HCT116 (cell line): ENCODE data around the gene NPDC1. TPM values are rescaled to one million over a fixed set of nuclear protein-coding genes. Genes with fewer than 3 reads are reported as not detected.

ENCODE experiments used
- ATAC-seq: fragments of 200-7000 bp; cut with Tn5 transposase; 2 replicates; pipeline ENCODE4 v1.9.1; 2020; ENCODE audit warnings: mild to moderate bottlenecking, moderate library complexity
- BruUV-seq: library from RNA; stranded (reverse); fragments of 400-500 nt; replicated peaks from 2 replicates; lab custom pipeline; 2021; lab: Mats Ljungman, UMichigan
- CTCF ChIA-PET: fragments of 300-600 bp; sonication (Branson Sonifier 250); formaldehyde crosslinking; loops from one replicate; lab custom pipeline; 2021; ENCODE audit warnings: antibody characterized with exemption; lab: Charles Lee
- POLR2A ChIA-PET: fragments of 300-600, 350-600 bp; sonication (Branson Sonifier 250); formaldehyde crosslinking; loops from one replicate; lab custom pipeline; 2021; ENCODE audit warnings: antibody characterized with exemption; lab: Charles Lee
- RAD21 ChIA-PET, 2 experiments: fragments of 300-600 bp; sonication (Branson Sonifier 250); formaldehyde crosslinking; loops; one replicate each; lab custom pipeline; 2023; ENCODE audit warnings: low total read pairs in 2 of 2; ENCODE audit not compliant: uncharacterized antibody in 2 of 2, unreplicated experiment in 2 of 2, low non-redundant PET in 1 of 2; lab: Charles Lee
- DNase-seq: peaks from one replicate; pipeline ENCODE4 v3.0.0-alpha.2; 2010; ENCODE audit warnings: low read depth, low spot score
- H2AFZ ChIP-seq: fragments of 200-600 bp; shearing (Covaris generic), sonication (generic); 2 replicates; pipeline ENCODE4 v1.6.1; 2017; ENCODE audit warnings: low read depth, mixed run types, mixed read lengths, antibody characterized with exemption, low read length; ENCODE audit not compliant: poor library complexity, severe bottlenecking
- H3K27ac ChIP-seq: 2 replicates; pipeline ENCODE4 v1.5.1; 2012; ENCODE audit warnings: low read depth, low read length
- H3K27me3 ChIP-seq: fragments of 200-600 bp; sonication (generic); 2 replicates; pipeline ENCODE4 v1.6.1; 2016; ENCODE audit warnings: mixed run types, low read length, mixed read lengths; ENCODE audit not compliant: insufficient read depth
- H3K36me3 ChIP-seq, 2 experiments: fragments of 200-500 bp in 1 of 2; fragments of 200-600 bp in 1 of 2; sonication (Bioruptor generic) in 1 of 2; sonication (generic) in 1 of 2; 2 replicates each; pipeline versions ENCODE4 v1.5.1 to v1.6.1; 2014 to 2016; ENCODE audit warnings: low read length in 2 of 2, inconsistent platforms in 1 of 2, mixed read lengths in 1 of 2, mixed run types in 1 of 2; ENCODE audit not compliant: insufficient read depth in 2 of 2, control insufficient read depth in 1 of 2
- H3K4me1 ChIP-seq, 2 experiments: fragments of 200-600 bp in 1 of 2; sonication (generic) in 1 of 2; 2 replicates each; pipeline versions ENCODE4 v1.5.1 to v1.6.1; 2012 to 2017; ENCODE audit warnings: low read length in 2 of 2, inconsistent platforms in 1 of 2, mild to moderate bottlenecking in 1 of 2, mixed read lengths in 1 of 2, mixed run types in 1 of 2, moderate library complexity in 1 of 2; ENCODE audit not compliant: insufficient read depth in 2 of 2, control insufficient read depth in 1 of 2
- H3K4me2 ChIP-seq: fragments of 200-600 bp; sonication (generic); 2 replicates; pipeline ENCODE4 v1.6.1; 2017; ENCODE audit warnings: mixed run types, low read length, mixed read lengths
- H3K4me3 ChIP-seq, 2 experiments: fragments of 200-600 bp in 1 of 2; sonication (generic) in 1 of 2; replicated peaks in 1 of 2; 2 replicates each; pipeline ENCODE4 v1.5.1; 2011 to 2016; ENCODE audit warnings: low read length in 2 of 2, control low read depth in 1 of 2, low read depth in 1 of 2, mild to moderate bottlenecking in 1 of 2, mixed read lengths in 1 of 2, mixed run types in 1 of 2
- H3K79me2 ChIP-seq: fragments of 200-600 bp; sonication (generic); 2 replicates; pipeline ENCODE4 v1.6.1; 2017; ENCODE audit warnings: mild to moderate bottlenecking, mixed run types, low read length, moderate library complexity, mixed read lengths; ENCODE audit not compliant: insufficient read depth
- H3K9ac ChIP-seq: fragments of 200-600 bp; sonication (generic); 2 replicates; pipeline ENCODE4 v1.6.1; 2016; ENCODE audit warnings: low read length, mixed read lengths
- H3K9me2 ChIP-seq: fragments of 200-600 bp; sonication (generic), shearing (Covaris generic); 2 replicates; pipeline ENCODE4 v1.6.1; 2017; ENCODE audit warnings: mixed run types, mild to moderate bottlenecking, moderate library complexity; ENCODE audit not compliant: insufficient read depth
- H3K9me3 ChIP-seq, 2 experiments: fragments of 200-500 bp in 1 of 2; fragments of 200-600 bp in 1 of 2; sonication (Bioruptor generic) in 1 of 2; sonication (generic) in 1 of 2; 2 replicates each; pipeline ENCODE4 v1.6.1; 2014 to 2017; ENCODE audit warnings: low read length in 2 of 2, mixed read lengths in 2 of 2, inconsistent platforms in 1 of 2, low read depth in 1 of 2, mild to moderate bottlenecking in 1 of 2, mixed run types in 1 of 2, moderate library complexity in 1 of 2; ENCODE audit not compliant: control insufficient read depth in 1 of 2, insufficient read depth in 1 of 2
- H4K20me1 ChIP-seq: fragments of 200-600 bp; sonication (generic), shearing (Covaris generic); 2 replicates; pipeline ENCODE4 v1.6.1; 2017; ENCODE audit warnings: mixed run types, mild to moderate bottlenecking, moderate library complexity; ENCODE audit not compliant: insufficient read depth
- ATF3 ChIP-seq: IDR thresholded peaks from 2 replicates; pipeline ENCODE4 v1.6.1; 2012
- CBX3 ChIP-seq: IDR thresholded peaks from 2 replicates; pipeline ENCODE4 v1.6.1; 2012; ENCODE audit warnings: low read depth
- CEBPB ChIP-seq: IDR thresholded peaks from 2 replicates; pipeline ENCODE4 v1.6.1; 2012; ENCODE audit warnings: low read depth
- CTCF ChIP-seq, 3 experiments: fragments of 200-600 bp in 1 of 3; sonication (generic) in 1 of 3; IDR thresholded peaks in 2 of 3; conservative IDR thresholded peaks in 1 of 3; 2 replicates each; pipeline ENCODE4 v1.5.1; 2012 to 2017; ENCODE audit warnings: low read depth in 2 of 3, low read length in 2 of 3, antibody characterized with exemption in 1 of 3, borderline replicate concordance in 1 of 3, control low read depth in 1 of 3, mild to moderate bottlenecking in 1 of 3, mixed read lengths in 1 of 3, mixed run types in 1 of 3, moderate library complexity in 1 of 3; ENCODE audit not compliant: insufficient read depth in 1 of 3
- EGR1 ChIP-seq: IDR thresholded peaks from 2 replicates; pipeline ENCODE4 v1.6.1; 2012; ENCODE audit warnings: low read depth
- EZH2 ChIP-seq: fragments of 200-600 bp; sonication (generic); IDR thresholded peaks from 2 replicates; pipeline ENCODE4 v1.6.1; 2017; ENCODE audit warnings: antibody characterized with exemption, mixed run types
- FOSL1 ChIP-seq: IDR thresholded peaks from 2 replicates; pipeline ENCODE4 v1.6.1; 2012; ENCODE audit warnings: low read depth
- JUND ChIP-seq: IDR thresholded peaks from 2 replicates; pipeline ENCODE4 v1.6.1; 2012
- MAX ChIP-seq: IDR thresholded peaks from 2 replicates; pipeline ENCODE4 v1.6.1; 2012
- POLR2A ChIP-seq: IDR thresholded peaks from 2 replicates; pipeline ENCODE4 v1.7.0; 2011; ENCODE audit warnings: borderline replicate concordance; ENCODE audit not compliant: insufficient read depth, insufficient read length; ENCODE audit errors: extremely low read depth
- POLR2AphosphoS5 ChIP-seq: IDR thresholded peaks from 2 replicates; pipeline ENCODE4 v1.6.1; 2011; ENCODE audit warnings: mild to moderate bottlenecking, low read depth, low read length, moderate library complexity
- RAD21 ChIP-seq: IDR thresholded peaks from 2 replicates; pipeline ENCODE4 v1.6.1; 2012; ENCODE audit warnings: low read depth, mild to moderate bottlenecking
- SP1 ChIP-seq: IDR thresholded peaks from 2 replicates; pipeline ENCODE4 v1.6.1; 2012; ENCODE audit warnings: low read depth
- SRF ChIP-seq: IDR thresholded peaks from 2 replicates; pipeline ENCODE4 v1.6.1; 2012; ENCODE audit warnings: low read depth
- TCF7L2 ChIP-seq: IDR thresholded peaks from 2 replicates; pipeline ENCODE4 v1.7.0; 2011; ENCODE audit warnings: borderline replicate concordance, inconsistent platforms; ENCODE audit not compliant: insufficient read depth, insufficient read length; ENCODE audit errors: extremely low read depth
- YY1 ChIP-seq: IDR thresholded peaks from 2 replicates; pipeline ENCODE4 v1.6.1; 2011; ENCODE audit warnings: low read length, low read depth, moderate library complexity, mild to moderate bottlenecking; ENCODE audit not compliant: insufficient replicate concordance; ENCODE audit errors: extremely low read depth
- ZBTB33 ChIP-seq: IDR thresholded peaks from 2 replicates; pipeline ENCODE4 v1.6.1; 2011; ENCODE audit warnings: mild to moderate bottlenecking, low read length, moderate library complexity; ENCODE audit not compliant: insufficient replicate concordance; ENCODE audit errors: extremely low read depth
- ZFX ChIP-seq: fragments of 450-650 bp; IDR thresholded peaks from 2 replicates; pipeline ENCODE4 v1.6.1; 2017
- ZNF274 ChIP-seq: fragments of 200-500 bp; sonication (Bioruptor generic); IDR thresholded peaks from 2 replicates; pipeline ENCODE4 v1.6.1; 2014; ENCODE audit warnings: mild to moderate bottlenecking, low read depth, low read length, inconsistent platforms
- intact Hi-C: fragments of 100-400 bp; cut with micrococcal nuclease; formaldehyde crosslinking; loops from 2 replicates; pipeline ENCODE4 v1.10.0; 2022
- total RNA-seq: library from RNA; stranded (reverse); gene quantifications from one replicate; pipeline ENCODE4 v1.2.1, GENCODE V29; 2021; ENCODE audit not compliant: unreplicated experiment

NPDC1 gene
- total RNA-seq, 1 experiment from 2014 or later, result 98.8 TPM

GRCh38 chr9:137053944-137054931 is 8.3 kb upstream of the NPDC1 start, which contains the start of gene ENTPD2:
Gene ENTPD2, minus strand, starts transcription at chr9:137054061. Its CDS starts 64 bp downstream, at chr9:137053997.
- Histone ChIP-seq H3K4me3 (peak within 1 kb of the TSS; percentile 57 to 68), H3K4me2 (peak within 1 kb of the TSS; percentile 95), H3K27ac (peak within 1 kb of the TSS; percentile 85), H3K27me3 (no peaks in the 10 kb centered on the region), H3K9ac (peak within 1 kb of the TSS; percentile 66), H3K36me3 (no peaks in the 10 kb centered on the region), H3K79me2 (no peaks in the 10 kb centered on the region), H3K4me1 (peaks cover 22 to 40% of the 10 kb centered on the region in 2 experiments), H3K9me3 (no peaks in the 10 kb centered on the region), H2AFZ (no peak within 1 kb of the TSS), H3K9me2 (no peaks in the 10 kb centered on the region), H4K20me1 (no peaks in the 10 kb centered on the region)
- ATAC-seq, result peak; percentile 86
- ChIA-PET CTCF (interaction anchor here (1.0 to 4.3 kb wide), 6 partner anchors 8 to 106 kb away, joined by 4 to 22 read pairs (median 10); partner anchors contain the start of gene NPDC1), RAD21 (no interaction called here), POLR2A (interaction anchor here (0.6 to 1.0 kb wide), 3 partner anchors 14 to 187 kb away, joined by 3 to 7 read pairs (median 5); partner anchors contain the start of gene TUBB4B)
- DNase-seq, result no peak
- intact Hi-C loops, result no loop called here
- BruUV-seq, result no TSS peak
- peak; percentile 52; the same call in 1 of the 2 replicates for TF ChIP-seq ZFX
- no peak for TF ChIP-seq RAD21
- TF ChIP-seq SP1, result no peak
- peak; percentile 85 for TF ChIP-seq POLR2AphosphoS5
- no peak for TF ChIP-seq TCF7L2
- TF ChIP-seq EGR1, result no peak
- no peak for TF ChIP-seq JUND
- TF ChIP-seq FOSL1, result no peak
- no peak for TF ChIP-seq ZNF274
- no peak for TF ChIP-seq EZH2
- TF ChIP-seq CEBPB, result no peak
- TF ChIP-seq CTCF (IDR thresholded peaks at IDR 0.05 in 2 of 3, conservative IDR thresholded peaks at IDR 0.05 in 1 of 3; ENCODE audit: borderline replicate concordance in 1 of 3, insufficient read depth in 1 of 3, low read depth in 2 of 3, low read length in 2 of 3), result no peak
- no peak for TF ChIP-seq MAX
- no peak for TF ChIP-seq YY1
- TF ChIP-seq ATF3, result no peak
- no peak for TF ChIP-seq ZBTB33
- no peak for TF ChIP-seq SRF
- TF ChIP-seq POLR2A, result peak; percentile 26
- no peak for TF ChIP-seq CBX3
